IMR-90 (cell line): Measurements from ENCODE around the gene RAPGEF3. TPM values are rescaled to one million over a fixed set of nuclear protein-coding genes. Genes with fewer than 3 reads are reported as not detected.

Experiments used
- ATAC-seq: fragments of 200-7000 bp; cut with Tn5 transposase; 2 replicates; pipeline ENCODE4 v1.9.1; 2020; ENCODE audit warnings: low read depth, mild to moderate bottlenecking, moderate library complexity
- BruUV-seq: library from RNA; stranded (reverse); fragments of 400-500 nt; replicated peaks from 2 replicates; lab custom pipeline; 2021; lab: Mats Ljungman, UMichigan
- CTCF ChIA-PET: fragments of 300-600 bp; formaldehyde crosslinking; extraction: SDS; loops from one replicate; lab custom pipeline; 2021; ENCODE audit warnings: antibody characterized with exemption; lab: Yijun Ruan, JAX
- POLR2A ChIA-PET: fragments of 300-600 bp; sonication (Branson Sonifier 250); formaldehyde crosslinking; loops from one replicate; lab custom pipeline; 2022; ENCODE audit warnings: antibody characterized with exemption; ENCODE audit not compliant: unreplicated experiment; lab: Charles Lee
- DNase-seq: peaks from one replicate; pipeline ENCODE4 v3.0.0; 2013
- H2AFZ ChIP-seq: replicated peaks from 2 replicates; pipeline ENCODE3; 2013; ENCODE audit warnings: low read length, mild to moderate bottlenecking; ENCODE audit not compliant: poor library complexity
- H2AK5ac ChIP-seq: 2 replicates; pipeline ENCODE4 v1.6.1; 2013; ENCODE audit warnings: low read depth, low read length, inconsistent platforms
- H2AK9ac ChIP-seq: replicated peaks from 2 replicates; pipeline ENCODE3; 2013; ENCODE audit warnings: mild to moderate bottlenecking, low read depth, low read length, moderate library complexity; ENCODE audit not compliant: poor library complexity
- H2BK120ac ChIP-seq: 2 replicates; pipeline ENCODE4 v1.6.1; 2013; ENCODE audit warnings: low read depth, low read length, inconsistent platforms
- H2BK15ac ChIP-seq: 3 replicates; pipeline ENCODE4 v1.6.1; 2013; ENCODE audit warnings: low read depth, low read length, inconsistent platforms
- H2BK20ac ChIP-seq: 2 replicates; pipeline ENCODE4 v1.6.1; 2013; ENCODE audit warnings: low read depth, mild to moderate bottlenecking, inconsistent platforms, low read length, moderate library complexity
- H2BK5ac ChIP-seq: 2 replicates; pipeline ENCODE4 v1.6.1; 2013; ENCODE audit warnings: mild to moderate bottlenecking, low read depth, low read length, inconsistent platforms; ENCODE audit not compliant: poor library complexity, severe bottlenecking
- H3K14ac ChIP-seq: replicated peaks from 2 replicates; pipeline ENCODE4 v1.6.1; 2013; ENCODE audit warnings: low read depth, low read length, inconsistent platforms
- H3K18ac ChIP-seq: 2 replicates; pipeline ENCODE4 v1.6.1; 2013; ENCODE audit warnings: low read depth, low read length, control low read depth
- H3K23ac ChIP-seq: 2 replicates; pipeline ENCODE4 v1.6.1; 2013; ENCODE audit warnings: low read depth, low read length, inconsistent platforms
- H3K27ac ChIP-seq: 2 replicates; pipeline ENCODE4 v1.5.1; 2013; ENCODE audit warnings: mild to moderate bottlenecking, control low read depth, low read length; ENCODE audit not compliant: insufficient read depth
- H3K27me3 ChIP-seq: 2 replicates; pipeline ENCODE4 v1.6.1; 2013; ENCODE audit warnings: low read length; ENCODE audit not compliant: control insufficient read depth, insufficient read depth
- H3K36me3 ChIP-seq: 2 replicates; pipeline ENCODE4 v1.6.1; 2013; ENCODE audit warnings: low read length, mixed read lengths; ENCODE audit not compliant: control insufficient read depth, insufficient read depth
- H3K4ac ChIP-seq: 2 replicates; pipeline ENCODE4 v1.6.1; 2013; ENCODE audit warnings: low read depth, low read length, inconsistent platforms
- H3K4me1 ChIP-seq: 2 replicates; pipeline ENCODE4 v1.6.1; 2013; ENCODE audit warnings: low read length, mixed read lengths; ENCODE audit not compliant: control insufficient read depth, insufficient read depth
- H3K4me2 ChIP-seq: 2 replicates; pipeline ENCODE4 v1.6.1; 2013; ENCODE audit warnings: low read depth, mild to moderate bottlenecking, control low read depth, low read length, moderate library complexity
- H3K4me3 ChIP-seq: 2 replicates; pipeline ENCODE4 v1.5.1; 2013; ENCODE audit warnings: low read depth, mild to moderate bottlenecking, control low read depth, low read length, moderate library complexity; ENCODE audit not compliant: insufficient read depth
- H3K56ac ChIP-seq: 2 replicates; pipeline ENCODE4 v1.6.1; 2013; ENCODE audit warnings: low read length, inconsistent platforms; ENCODE audit not compliant: insufficient read depth; ENCODE audit errors: extremely low read depth
- H3K79me1 ChIP-seq, 2 experiments: 2 replicates each; pipeline ENCODE4 v1.6.1; 2013; ENCODE audit warnings: low read length in 2 of 2, inconsistent platforms in 1 of 2, low read depth in 1 of 2
- H3K9ac ChIP-seq: 2 replicates; pipeline ENCODE4 v1.6.1; 2013; ENCODE audit warnings: low read depth, low read length, control low read depth
- H3K9me1 ChIP-seq: 2 replicates; pipeline ENCODE4 v1.6.1; 2013; ENCODE audit warnings: low read length, inconsistent platforms; ENCODE audit not compliant: insufficient read depth
- H3K9me3 ChIP-seq: 2 replicates; pipeline ENCODE4 v1.6.1; 2013; ENCODE audit warnings: low read length; ENCODE audit not compliant: control insufficient read depth, insufficient read depth
- H4K20me1 ChIP-seq: 2 replicates; pipeline ENCODE4 v1.6.1; 2013; ENCODE audit warnings: low read length, inconsistent platforms; ENCODE audit not compliant: insufficient read depth
- H4K5ac ChIP-seq: 2 replicates; pipeline ENCODE4 v1.6.1; 2013; ENCODE audit warnings: mild to moderate bottlenecking, low read depth, low read length, control low read depth
- H4K8ac ChIP-seq, 2 experiments: 2 replicates each; pipeline ENCODE4 v1.6.1; 2013; ENCODE audit warnings: low read depth in 2 of 2, low read length in 2 of 2, control low read depth in 1 of 2, inconsistent platforms in 1 of 2
- H4K91ac ChIP-seq: 2 replicates; pipeline ENCODE4 v1.6.1; 2013; ENCODE audit warnings: low read depth, low read length, inconsistent platforms; ENCODE audit not compliant: insufficient read depth
- MAZ ChIP-seq: IDR thresholded peaks from 2 replicates; pipeline ENCODE4 v1.6.1; 2012; ENCODE audit warnings: low read depth, mild to moderate bottlenecking, low read length, improper control_type of control experiment, moderate library complexity, borderline replicate concordance
- USF2 ChIP-seq: fragments of 150-350 bp; IDR thresholded peaks from 2 replicates; pipeline ENCODE4 v1.6.1; 2017; ENCODE audit warnings: mild to moderate bottlenecking, antibody characterized with exemption, low read length, low read depth
- WGBS, 2 experiments: methylation state at CpG; one replicate each; pipeline versions ENCODE4 v1.1.5 to v1.1.7; 2013; ENCODE audit warnings: missing lambda C conversion rate in 2 of 2; ENCODE audit not compliant: insufficient read length in 1 of 2; ENCODE audit errors: extremely low coverage in 2 of 2; 5-methylcytosine and 5-hydroxymethylcytosine counted together
- dilution Hi-C: fragments of 300-500 bp; cut with HindIII; formaldehyde crosslinking; loops from one replicate; pipeline ENCODE4 v1.14.3; 2018; ENCODE audit warnings: low sequenced_read_pairs; ENCODE audit not compliant: unreplicated experiment
- in situ Hi-C: fragments of 300-500 bp; cut with MboI; formaldehyde crosslinking; loops from 3 replicates; pipeline ENCODE4 v1.14.3; 2019; ENCODE audit warnings: low sequenced_read_pairs, inconsistent platforms, mixed read lengths
- intact Hi-C: fragments of 100-400 bp; cut with micrococcal nuclease; formaldehyde crosslinking; loops from 2 replicates; pipeline ENCODE4 v1.10.0; 2022
- polyA plus RNA-seq, 3 experiments: library from polyadenylated mRNA; depleted of rRNA; stranded (reverse); fragments of >200 nt; gene quantifications; 2 replicates each; pipeline ENCODE4 v1.2.3, GENCODE V29; 2012; ENCODE audit warnings: low replicate concordance in 1 of 3
- total RNA-seq: library from RNA; depleted of rRNA; stranded (reverse); fragments of >200 nt; gene quantifications from 2 replicates; pipeline ENCODE4 v1.2.3, GENCODE V29; 2012

RAPGEF3 gene
- total and polyA plus RNA-seq, 2 of the 4 experiments (the other 2 are of a cell fraction): 1.3 to 2.0 TPM

GRCh38 chr12:47753021-47754001 lies 5.4 kb downstream of the RAPGEF3 start:
- no peaks in the 10 kb centered on the region for H3K9me3 ChIP-seq
- H2AFZ ChIP-seq: peak overlapping the region; percentile 75

More at GRCh38 chr12:47753021-47754001, 5.4 kb downstream of the RAPGEF3 start:
- H3K79me1 ChIP-seq: no peaks in the 10 kb centered on the region
- no peak overlapping the region; the same call in 1 of the 2 replicates for H3K27ac ChIP-seq
- peak overlapping the region; percentile 26 to 31; a peak in 1 of 4 replicates for H4K8ac ChIP-seq
- WGBS, 2 experiments: 100% methylated on average over 1 of the region's 11 CpGs; no CpG with 5 or more reads in 1 of the 2 experiments
- no peak overlapping the region for H3K23ac ChIP-seq
- intact Hi-C loops (no loop called here), dilution Hi-C loops (no loop called here), in situ Hi-C loops (no loop called here)
- no peaks in the 10 kb centered on the region for H3K36me3 ChIP-seq
- BruUV-seq: no TSS peak
- no peak overlapping the region for H3K18ac ChIP-seq
- no peak overlapping the region for H3K4me3 ChIP-seq
- peaks cover 14% of the 10 kb centered on the region for H3K4me1 ChIP-seq
- peak overlapping the region; percentile 64 for H3K4ac ChIP-seq
- no peak overlapping the region for H3K56ac ChIP-seq
- H4K91ac ChIP-seq: peak overlapping the region; percentile 28; the same call in 1 of the 2 replicates
- no peak overlapping the region for H3K4me2 ChIP-seq
- H2BK15ac ChIP-seq: no peak overlapping the region; the same call in 2 of the 3 replicates
- peak overlapping the region; percentile 48 for H2BK5ac ChIP-seq
- no peak overlapping the region; the same call in 1 of the 2 replicates for H4K5ac ChIP-seq
- 0 out of 2 replicates have a peak overlapping the region, but pooled peaks have one; percentile 20 for H2BK20ac ChIP-seq
- 0 out of 2 replicates have a peak overlapping the region, but pooled peaks have one; percentile 6 for H3K14ac ChIP-seq
- no peaks in the 10 kb centered on the region for H4K20me1 ChIP-seq
- DNase-seq (no peak), ATAC-seq (peak; percentile 36)
- peak overlapping the region; percentile 52 for H2AK9ac ChIP-seq
- ChIA-PET POLR2A (no interaction called here), CTCF (no interaction called here)
- TF ChIP-seq USF2: peak; percentile 54; the same call in 1 of the 2 replicates
- no peak for TF ChIP-seq MAZ
- no peak overlapping the region for H3K9ac ChIP-seq
- peak overlapping the region; percentile 70 for H2AK5ac ChIP-seq
- H3K9me1 ChIP-seq: peaks cover 13% of the 10 kb centered on the region; the same call in 1 of the 2 replicates
- peak overlapping the region; percentile 26 for H2BK120ac ChIP-seq
- peaks cover 5% of the 10 kb centered on the region; the same call in 1 of the 2 replicates for H3K27me3 ChIP-seq
